ENCODE measurements around the gene GSKIP. TPM values are rescaled to one million over a fixed set of nuclear protein-coding genes. Genes with fewer than 3 reads are reported as not detected.

The GSKIP gene
- total and polyA plus RNA-seq, 7 donors = 13.2 to 251 (median 30.7) TPM

DNA sequence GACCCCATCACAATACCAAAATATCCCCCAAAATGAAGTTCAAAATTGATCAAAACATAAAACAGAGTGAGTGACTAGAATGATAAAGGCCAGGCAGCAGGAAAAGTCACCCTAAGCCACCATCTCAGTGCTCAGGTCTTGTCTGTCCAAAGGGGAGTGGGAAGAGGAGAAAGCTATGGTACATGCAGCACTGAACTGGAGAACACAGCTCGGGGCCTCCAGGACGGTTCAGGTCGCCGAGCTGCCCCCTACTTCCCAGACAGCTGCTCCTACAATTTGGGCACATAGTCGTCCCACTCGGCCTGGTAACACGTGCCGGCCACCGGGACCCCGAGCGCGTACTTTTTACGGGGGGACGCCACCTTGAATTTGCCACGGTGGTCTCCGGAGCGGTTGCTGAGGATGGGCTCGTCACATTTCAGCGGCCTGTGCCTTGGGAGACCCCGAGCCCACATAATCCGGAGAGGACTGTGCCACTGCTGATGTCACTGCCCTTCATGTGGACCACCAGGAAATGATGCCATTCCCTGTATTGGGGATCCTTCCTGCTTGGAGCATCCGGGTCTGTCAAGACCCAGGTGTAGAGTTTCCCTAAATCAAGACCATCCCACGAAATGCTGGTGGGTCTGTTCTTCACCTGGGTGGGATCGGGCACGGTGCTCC is 60.3 kb downstream of the GSKIP start:
- Histone ChIP-seq H3K27ac (no peak overlapping the region), H3K4me1 (peaks cover 0 to 9% (median 7%) of the 10 kb centered on the region in 4 donors), H3K9me3 (no peaks in the 10 kb centered on the region), H3K27me3 (peaks cover 0 to 7% (median 0%) of the 10 kb centered on the region in 3 donors), H3K4me3 (peak overlapping the region in 3 of 4 donors; percentile 35 to 46 (median 44)), H3K36me3 (no peaks in the 10 kb centered on the region)
- TF ChIP-seq POLR2AphosphoS5 (IDR thresholded peaks at IDR 0.05) = no peak
- TF ChIP-seq EP300 (IDR thresholded peaks at IDR 0.05) = no peak
- no peak for TF ChIP-seq POLR2A (IDR thresholded peaks at IDR 0.05)
- TF ChIP-seq, protein P1, sequence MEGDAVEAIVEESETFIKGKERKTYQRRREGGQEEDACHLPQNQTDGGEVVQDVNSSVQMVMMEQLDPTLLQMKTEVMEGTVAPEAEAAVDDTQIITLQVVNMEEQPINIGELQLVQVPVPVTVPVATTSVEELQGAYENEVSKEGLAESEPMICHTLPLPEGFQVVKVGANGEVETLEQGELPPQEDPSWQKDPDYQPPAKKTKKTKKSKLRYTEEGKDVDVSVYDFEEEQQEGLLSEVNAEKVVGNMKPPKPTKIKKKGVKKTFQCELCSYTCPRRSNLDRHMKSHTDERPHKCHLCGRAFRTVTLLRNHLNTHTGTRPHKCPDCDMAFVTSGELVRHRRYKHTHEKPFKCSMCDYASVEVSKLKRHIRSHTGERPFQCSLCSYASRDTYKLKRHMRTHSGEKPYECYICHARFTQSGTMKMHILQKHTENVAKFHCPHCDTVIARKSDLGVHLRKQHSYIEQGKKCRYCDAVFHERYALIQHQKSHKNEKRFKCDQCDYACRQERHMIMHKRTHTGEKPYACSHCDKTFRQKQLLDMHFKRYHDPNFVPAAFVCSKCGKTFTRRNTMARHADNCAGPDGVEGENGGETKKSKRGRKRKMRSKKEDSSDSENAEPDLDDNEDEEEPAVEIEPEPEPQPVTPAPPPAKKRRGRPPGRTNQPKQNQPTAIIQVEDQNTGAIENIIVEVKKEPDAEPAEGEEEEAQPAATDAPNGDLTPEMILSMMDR (IDR thresholded peaks at IDR 0.05) = no peak
- WGBS, 2 donors = 65 to 69% methylated on average over 25 of the region's 25 CpGs
- intact Hi-C loops (cut with DNase I) = loop anchor here (1.0 to 5.0 kb wide), 3 partner anchors 61 to 323 kb away; partner anchors contain the start of genes ATG2B and GSKIP
- DNase-seq = no peak

- Histone ChIP-seq H3K36me3 (no peaks in the 10 kb centered on the region), H3K9me3 (no peaks in the 10 kb centered on the region), H3K27ac (no peak overlapping the region), H3K27me3 (peaks cover 0 to 7% (median 0%) of the 10 kb centered on the region in 3 donors), H3K4me3 (peak overlapping the region in 3 of 4 donors; percentile 35 to 46 (median 44)), H3K4me1 (peaks cover 0 to 9% (median 7%) of the 10 kb centered on the region in 4 donors)
- intact Hi-C loops (cut with DNase I) = loop anchor here (1.0 to 5.0 kb wide), 3 partner anchors 62 to 324 kb away; partner anchors contain the start of genes ATG2B and GSKIP
- WGBS, 2 donors = 3 to 7% methylated on average over 33 of the region's 33 CpGs
- DNase-seq = no peak
- TF ChIP-seq, protein P1 (IDR thresholded peaks at IDR 0.05) = peak; percentile 48 to 82 (median 78)
- TF ChIP-seq POLR2A (IDR thresholded peaks at IDR 0.05) = no peak
Observed at GRCh38 chr14:96424109-96424989, 61.0 kb downstream of the GSKIP start.

- Histone ChIP-seq H3K9me3 (no peaks in the 10 kb centered on the region), H3K27ac (no peak overlapping the region), H3K36me3 (no peaks in the 10 kb centered on the region), H3K27me3 (no peaks in the 10 kb centered on the region), H3K4me1 (no peaks in the 10 kb centered on the region), H3K4me3 (no peak overlapping the region)
- 87 to 92% methylated on average over 4 of the region's 4 CpGs for WGBS, 2 donors
- no peak for DNase-seq
- intact Hi-C loops (cut with DNase I) = no loop called here
- TF ChIP-seq POLR2A (IDR thresholded peaks at IDR 0.05) (no peak), EP300 (IDR thresholded peaks at IDR 0.05) (no peak)
- TF ChIP-seq, protein P1 (IDR thresholded peaks at IDR 0.05) = no peak
Observed at GRCh38 chr14:96434040-96434439, 70.7 kb downstream of the GSKIP start.

Small RNA genes lying within 50 kb of the gene (small RNA-seq; reads per million reads assigned to genes)
- 0 to 0.22 (median 0.11) reads per million in 3 donors for gene RNU2-33P

Other genes with a start within 250 kb of the GSKIP start
- gene BDKRB2, start 158.7 kb upstream of the GSKIP start, total RNA-seq = 1 to 10 TPM; 1.8 to 4.5 (median 3.9) TPM
- 10 to 100 TPM in 1 of 3 donors, 1 to 10 TPM in 2; 6.0 to 10.8 (median 8.7) TPM for gene BDKRB2, start 158.7 kb upstream of the GSKIP start, polyA plus RNA-seq
- 1 to 10 TPM in 2 of 4 donors, under 1 TPM in 2; 0.33 to 2.9 (median 0.73) TPM for gene BDKRB1, start 107.3 kb upstream of the GSKIP start, total RNA-seq
- gene BDKRB1, start 107.3 kb upstream of the GSKIP start, polyA plus RNA-seq = 1 to 10 TPM; 2.4 to 4.9 (median 4.2) TPM
- 10 to 100 TPM; 17.9 to 27.1 (median 25.0) TPM for gene ATG2B, start 185 bp upstream of the GSKIP start, total RNA-seq
- 1 to 10 TPM; 1.8 to 5.6 (median 1.8) TPM for gene ATG2B, start 185 bp upstream of the GSKIP start, polyA plus RNA-seq
- gene AK7, start 28.6 kb downstream of the GSKIP start, total RNA-seq = 1 to 10 TPM in 3 of 4 donors, under 1 TPM in 1; 0.71 to 9.7 (median 4.1) TPM
- gene AK7, start 28.6 kb downstream of the GSKIP start, polyA plus RNA-seq = 1 to 10 TPM in 2 of 3 donors, under 1 TPM in 1; 0.60 to 4.6 (median 3.5) TPM
- gene PAPOLA, start 138.9 kb downstream of the GSKIP start, total RNA-seq = 100 to 1,000 TPM; 113 to 154 (median 133) TPM
- 10 to 100 TPM; 67.9 to 84.2 (median 71.1) TPM for gene PAPOLA, start 138.9 kb downstream of the GSKIP start, polyA plus RNA-seq

All from sigmoid colon (tissue), 7 donors.